Calu3 (cell line): ENCODE measurements around the gene DDR2. TPM values are rescaled to one million over a fixed set of nuclear protein-coding genes. Genes with fewer than 3 reads are reported as not detected.

Experiments
- BruUV-seq: library from RNA; stranded (reverse); fragments of 400-500 nt; replicated peaks from 2 replicates; lab custom pipeline; 2021; lab: Mats Ljungman, UMichigan
- CTCF ChIA-PET: fragments of 300-600 bp; sonication (Branson Sonifier 250); formaldehyde crosslinking; loops from one replicate; lab custom pipeline; 2022; ENCODE audit warnings: antibody characterized with exemption; lab: Charles Lee
- DNase-seq: peaks from one replicate; pipeline ENCODE4 v3.0.0; 2022
- H3K27ac Mint-ChIP-seq: one replicate; pipeline ENCODE4 v1.8.0; 2022; ENCODE audit warnings: mixed read lengths; ENCODE audit not compliant: unreplicated experiment
- H3K27me3 Mint-ChIP-seq: one replicate; pipeline ENCODE4 v1.8.0; 2022; ENCODE audit warnings: mixed read lengths; ENCODE audit not compliant: unreplicated experiment
- H3K36me3 Mint-ChIP-seq: one replicate; pipeline ENCODE4 v1.8.0; 2022; ENCODE audit warnings: mild to moderate bottlenecking, moderate library complexity, mixed read lengths; ENCODE audit not compliant: insufficient read depth, unreplicated experiment
- H3K4me1 Mint-ChIP-seq: one replicate; pipeline ENCODE4 v1.8.0; 2022; ENCODE audit warnings: mild to moderate bottlenecking, low read depth, mixed read lengths; ENCODE audit not compliant: unreplicated experiment
- H3K4me3 Mint-ChIP-seq: one replicate; pipeline ENCODE4 v1.8.0; 2022; ENCODE audit warnings: mild to moderate bottlenecking, low read depth, moderate library complexity, mixed read lengths; ENCODE audit not compliant: unreplicated experiment
- H3K9me3 Mint-ChIP-seq: one replicate; pipeline ENCODE4 v1.8.0; 2022; ENCODE audit warnings: low read depth, mixed read lengths; ENCODE audit not compliant: unreplicated experiment
- CTCF ChIP-seq: fragments of 200-600 bp; IDR thresholded peaks from one replicate; pipeline ENCODE4 v1.8.0; 2022; ENCODE audit warnings: antibody characterized with exemption; ENCODE audit not compliant: unreplicated experiment
- intact Hi-C: fragments of 100-400 bp; cut with micrococcal nuclease; formaldehyde crosslinking; loops from one replicate; pipeline ENCODE4 v1.10.0; 2022; ENCODE audit not compliant: unreplicated experiment
- total RNA-seq: library from RNA; stranded (reverse); gene quantifications from 2 replicates; pipeline ENCODE4 v1.2.3, GENCODE V29; 2022

DDR2 gene
- total RNA-seq, 1 experiment from 2014 or later = 0.80 TPM

DNA sequence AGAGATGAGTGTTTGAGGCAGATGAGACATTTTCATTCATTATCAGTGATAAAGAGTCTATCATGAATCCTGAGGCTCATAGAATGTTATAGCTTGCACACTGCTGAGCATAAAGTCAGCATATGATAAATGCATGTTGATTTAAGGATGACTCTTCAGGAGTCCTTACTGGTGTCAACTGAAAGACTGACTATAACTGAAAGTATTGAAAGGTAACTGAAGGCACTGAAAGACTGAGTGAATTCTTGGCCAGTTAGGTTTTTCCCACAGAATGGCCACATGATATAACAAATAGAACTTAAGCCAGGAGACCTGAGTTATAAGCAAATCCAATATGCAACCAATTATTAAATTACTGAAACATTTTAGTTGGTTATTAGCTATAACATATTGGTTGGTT, 89.2 kb downstream of the DDR2 start:
- no peaks in the 10 kb centered on the region for H3K36me3 Mint-ChIP-seq
- H3K4me3 Mint-ChIP-seq = no peak overlapping the region
- no peak for TF ChIP-seq CTCF
- no TSS peak for BruUV-seq
- no peaks in the 10 kb centered on the region for H3K4me1 Mint-ChIP-seq
- H3K9me3 Mint-ChIP-seq = no peaks in the 10 kb centered on the region
- peaks cover 12% of the 10 kb centered on the region for H3K27me3 Mint-ChIP-seq
- DNase-seq = no peak
- CTCF ChIA-PET = no interaction called here
- intact Hi-C loops = no loop called here
- H3K27ac Mint-ChIP-seq = no peak overlapping the region

DNA sequence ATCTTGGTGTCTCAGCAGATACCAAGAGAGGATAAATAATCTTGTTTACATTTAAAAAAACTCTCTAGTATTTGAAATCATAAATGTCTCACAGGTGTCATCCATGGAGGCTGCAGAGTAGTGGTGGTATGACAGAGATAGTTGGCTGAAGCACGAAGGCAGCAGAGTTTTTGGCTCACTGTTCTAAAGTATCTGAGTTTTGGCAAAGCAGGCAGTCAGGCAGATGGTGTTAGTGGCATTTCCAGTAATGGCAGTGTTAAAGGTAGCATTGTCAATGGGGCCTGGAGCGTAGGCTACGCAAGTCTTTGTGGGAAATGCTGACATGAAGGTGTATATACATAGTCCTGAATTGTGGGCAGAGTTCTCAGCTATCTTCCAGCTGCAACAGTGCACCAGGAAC, 89.8 kb downstream of the DDR2 start:
- no peak for TF ChIP-seq CTCF
- intact Hi-C loops = no loop called here
- no peak overlapping the region for H3K4me3 Mint-ChIP-seq
- peaks cover 12% of the 10 kb centered on the region for H3K27me3 Mint-ChIP-seq
- no peaks in the 10 kb centered on the region for H3K4me1 Mint-ChIP-seq
- no peaks in the 10 kb centered on the region for H3K9me3 Mint-ChIP-seq
- no TSS peak for BruUV-seq
- DNase-seq = no peak
- H3K27ac Mint-ChIP-seq = no peak overlapping the region
- CTCF ChIA-PET = no interaction called here
- H3K36me3 Mint-ChIP-seq = no peaks in the 10 kb centered on the region

DNA sequence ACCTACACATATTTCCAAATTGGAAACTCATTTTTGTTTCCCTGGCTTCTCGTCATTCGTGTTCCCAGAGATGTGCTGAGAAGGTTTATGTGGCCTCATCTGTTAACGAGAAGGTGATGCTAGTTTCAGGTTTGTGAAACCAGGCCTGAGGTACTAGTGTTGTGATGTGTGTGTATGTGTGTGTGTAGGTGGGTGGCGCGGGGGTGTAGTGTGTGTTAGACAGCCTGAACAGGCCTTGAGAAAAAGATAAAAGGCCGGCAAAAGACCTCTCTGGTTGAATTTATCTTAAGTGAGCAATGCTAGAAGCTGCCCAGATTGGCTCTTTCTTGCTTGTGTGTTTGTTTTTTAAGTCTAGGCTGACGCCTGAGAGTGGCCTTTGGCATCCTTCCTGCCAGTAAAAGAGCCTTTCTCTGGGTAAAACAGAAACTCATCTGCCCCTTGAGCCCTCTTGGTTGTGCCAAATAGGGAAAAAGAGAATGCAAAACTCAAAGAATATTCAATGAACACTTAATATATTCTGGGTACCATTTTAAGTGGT, 92.4 kb downstream of the DDR2 start:
- intact Hi-C loops = no loop called here
- CTCF ChIA-PET = no interaction called here
- peaks cover 12% of the 10 kb centered on the region for H3K27me3 Mint-ChIP-seq
- no TSS peak for BruUV-seq
- DNase-seq = no peak
- H3K36me3 Mint-ChIP-seq = no peaks in the 10 kb centered on the region
- no peaks in the 10 kb centered on the region for H3K9me3 Mint-ChIP-seq
- no peak overlapping the region for H3K4me3 Mint-ChIP-seq
- H3K27ac Mint-ChIP-seq = no peak overlapping the region
- no peaks in the 10 kb centered on the region for H3K4me1 Mint-ChIP-seq
- no peak for TF ChIP-seq CTCF

- no peaks in the 10 kb centered on the region for H3K36me3 Mint-ChIP-seq
- CTCF ChIA-PET = no interaction called here
- no peak for DNase-seq
- intact Hi-C loops = no loop called here
- H3K27ac Mint-ChIP-seq = no peak overlapping the region
- BruUV-seq = no TSS peak
- no peaks in the 10 kb centered on the region for H3K4me1 Mint-ChIP-seq
- H3K4me3 Mint-ChIP-seq = no peak overlapping the region
- peaks cover 12% of the 10 kb centered on the region for H3K27me3 Mint-ChIP-seq
- no peaks in the 10 kb centered on the region for H3K9me3 Mint-ChIP-seq
- TF ChIP-seq CTCF = no peak
These were observed 93.1 kb downstream of the DDR2 start for GRCh38 chr1:162725301-162725837.
